GM23338 (cell line): ENCODE measurements around the gene MXRA7. TPM values are rescaled to one million over a fixed set of nuclear protein-coding genes. Genes with fewer than 3 reads are reported as not detected.

Experiments
- ATAC-seq: fragments of 200-7000 bp; cut with Tn5 transposase; 3 replicates; pipeline ENCODE4 v1.9.1; 2020
- DNase-seq: peaks from one replicate; pipeline ENCODE4 v3.0.0-alpha.2; 2015; ENCODE audit warnings: low spot score
- H2AFZ ChIP-seq: fragments of 200-600 bp; sonication (generic); 2 replicates; pipeline ENCODE4 v1.8.0; 2016; ENCODE audit warnings: antibody characterized with exemption, mild to moderate bottlenecking, moderate library complexity
- H3F3A ChIP-seq: fragments of 200-600 bp; sonication (generic); replicated peaks from 2 replicates; pipeline ENCODE4 v1.8.0; 2017; ENCODE audit warnings: antibody characterized with exemption, mixed run types, low read depth
- H3K27ac ChIP-seq: fragments of 200-600 bp; sonication (generic); 2 replicates; pipeline ENCODE4 v1.6.1; 2016; ENCODE audit warnings: low read depth
- H3K27me3 ChIP-seq: fragments of 200-600 bp; sonication (generic); 2 replicates; pipeline ENCODE4 v1.8.0; 2016; ENCODE audit warnings: mild to moderate bottlenecking, mixed run types, moderate library complexity; ENCODE audit not compliant: insufficient read depth
- H3K36me3 ChIP-seq: fragments of 200-600 bp; sonication (generic); 2 replicates; pipeline ENCODE4 v1.8.0; 2016; ENCODE audit warnings: mild to moderate bottlenecking; ENCODE audit not compliant: insufficient read depth
- H3K4me1 ChIP-seq: fragments of 200-600 bp; sonication (generic); 2 replicates; pipeline ENCODE4 v1.8.0; 2016; ENCODE audit warnings: mild to moderate bottlenecking, moderate library complexity; ENCODE audit not compliant: insufficient read depth
- H3K4me2 ChIP-seq: fragments of 200-600 bp; sonication (generic); 2 replicates; pipeline ENCODE4 v1.7.1; 2017; ENCODE audit warnings: mixed run types
- H3K4me3 ChIP-seq: fragments of 200-600 bp; sonication (generic); 2 replicates; pipeline ENCODE4 v1.6.1; 2016; ENCODE audit warnings: mixed run types
- H3K79me2 ChIP-seq: fragments of 200-600 bp; sonication (generic); replicated peaks from 2 replicates; pipeline ENCODE4 v1.8.0; 2017; ENCODE audit warnings: mild to moderate bottlenecking; ENCODE audit not compliant: insufficient read depth
- H3K9me2 ChIP-seq: fragments of 200-600 bp; sonication (generic); 2 replicates; pipeline ENCODE4 v1.8.0; 2017; ENCODE audit not compliant: insufficient read depth
- H4K20me1 ChIP-seq: fragments of 200-600 bp; sonication (generic); replicated peaks from 2 replicates; pipeline ENCODE4 v1.8.0; 2017; ENCODE audit warnings: mild to moderate bottlenecking; ENCODE audit not compliant: insufficient read depth
- H3K27ac Mint-ChIP-seq: 2 replicates; pipeline ENCODE4 v1.8.0; 2020; ENCODE audit warnings: inconsistent platforms, mild to moderate bottlenecking, moderate library complexity, mixed read lengths
- H3K27me3 Mint-ChIP-seq: 3 replicates; pipeline ENCODE4 v1.8.0; 2022; ENCODE audit warnings: low read depth, mild to moderate bottlenecking, moderate library complexity, mixed read lengths, inconsistent platforms; ENCODE audit not compliant: insufficient read depth, poor library complexity
- H3K36me3 Mint-ChIP-seq: 3 replicates; pipeline ENCODE4 v1.8.0; 2021; ENCODE audit warnings: low read depth, mild to moderate bottlenecking, inconsistent platforms, moderate library complexity, mixed read lengths
- H3K4me1 Mint-ChIP-seq: 3 replicates; pipeline ENCODE4 v1.8.0; 2020; ENCODE audit warnings: mild to moderate bottlenecking, inconsistent platforms, mixed read lengths
- H3K4me3 Mint-ChIP-seq: 3 replicates; pipeline ENCODE4 v1.8.0; 2021; ENCODE audit warnings: moderate library complexity, mild to moderate bottlenecking, inconsistent platforms, mixed read lengths
- H3K9me3 Mint-ChIP-seq: 3 replicates; pipeline ENCODE4 v1.8.0; 2020; ENCODE audit warnings: moderate library complexity, mild to moderate bottlenecking, inconsistent platforms, mixed read lengths
- CREB1 ChIP-seq: fragments of 250-450 bp; sonication (Bioruptor Pico); IDR thresholded peaks from 2 replicates; pipeline ENCODE4 v1.5.0; 2020; ENCODE audit warnings: low read depth, mild to moderate bottlenecking, moderate library complexity
- CTCF ChIP-seq, 2 experiments: fragments of 200-600 bp in 1 of 2; sonication (generic) in 1 of 2; conservative IDR thresholded peaks; 2 replicates each; pipeline versions ENCODE4 v1.5.1 to v1.6.1; 2016 to 2017; ENCODE audit warnings: antibody characterized with exemption in 2 of 2, low read depth in 2 of 2, mild to moderate bottlenecking in 2 of 2, moderate library complexity in 1 of 2
- EZH2 ChIP-seq: fragments of 200-600 bp; sonication (generic); IDR thresholded peaks from one replicate; pipeline ENCODE4 v1.8.0; 2017; ENCODE audit warnings: antibody characterized with exemption, mild to moderate bottlenecking, low read depth; ENCODE audit not compliant: unreplicated experiment
- EZH2phosphoT487 ChIP-seq: fragments of 200-600 bp; sonication (generic); IDR thresholded peaks from one replicate; pipeline ENCODE4 v1.8.1; 2018; ENCODE audit warnings: antibody characterized with exemption; ENCODE audit not compliant: unreplicated experiment
- JUNB ChIP-seq: IDR thresholded peaks from one replicate; pipeline ENCODE4 v1.6.1; 2016; ENCODE audit warnings: antibody characterized with exemption; ENCODE audit not compliant: unreplicated experiment
- NANOG ChIP-seq: IDR thresholded peaks from 2 replicates; pipeline ENCODE4 v1.6.1; 2016; ENCODE audit warnings: antibody characterized with exemption, borderline replicate concordance
- POLR2AphosphoS5 ChIP-seq: IDR thresholded peaks from 2 replicates; pipeline ENCODE4 v1.6.1; 2016; ENCODE audit warnings: antibody characterized with exemption, low read depth
- REST ChIP-seq: IDR thresholded peaks from one replicate; pipeline ENCODE4 v1.6.1; 2018; ENCODE audit warnings: antibody characterized with exemption; ENCODE audit not compliant: unreplicated experiment
- STAT1 ChIP-seq: IDR thresholded peaks from one replicate; pipeline ENCODE4 v1.6.1; 2016; ENCODE audit warnings: antibody characterized with exemption; ENCODE audit not compliant: unreplicated experiment
- ZNF114 ChIP-seq: fragments of 250-450 bp; sonication (Bioruptor Pico); IDR thresholded peaks from 2 replicates; pipeline ENCODE4 v1.5.0; 2020; ENCODE audit warnings: mild to moderate bottlenecking, moderate library complexity
- ZNF331 ChIP-seq: fragments of 250-450 bp; sonication (Bioruptor Pico); IDR thresholded peaks from 2 replicates; pipeline ENCODE4 v1.5.0; 2020; ENCODE audit warnings: low read depth, mild to moderate bottlenecking, moderate library complexity
- polyA plus RNA-seq: library from polyadenylated mRNA; unstranded; fragments of >200 nt; fragmentation: Nextera tagmentation; extraction: Ambion mirVana; gene quantifications from 2 replicates; pipeline ENCODE4 v1.2.1, GENCODE V29; 2016
- total RNA-seq: library from RNA; depleted of rRNA; stranded (reverse); fragments of >200 nt; shearing (Covaris generic); gene quantifications from 2 replicates; pipeline ENCODE4 v1.2.3, GENCODE V29; 2014
- TF ChIP-seq, protein P1 (sequence below): fragments of 250-450 bp; sonication (Bioruptor Pico); IDR thresholded peaks from 2 replicates; pipeline ENCODE4 v1.5.0; 2020; ENCODE audit warnings: mild to moderate bottlenecking, moderate library complexity
- TF ChIP-seq, protein P2 (sequence below): IDR thresholded peaks from 2 replicates; pipeline ENCODE4 v1.6.1; 2016; ENCODE audit warnings: antibody characterized with exemption

Gene MXRA7
- total and polyA plus RNA-seq, 2 experiments from 2014 or later = 12.1 to 46.6 TPM

DNA sequence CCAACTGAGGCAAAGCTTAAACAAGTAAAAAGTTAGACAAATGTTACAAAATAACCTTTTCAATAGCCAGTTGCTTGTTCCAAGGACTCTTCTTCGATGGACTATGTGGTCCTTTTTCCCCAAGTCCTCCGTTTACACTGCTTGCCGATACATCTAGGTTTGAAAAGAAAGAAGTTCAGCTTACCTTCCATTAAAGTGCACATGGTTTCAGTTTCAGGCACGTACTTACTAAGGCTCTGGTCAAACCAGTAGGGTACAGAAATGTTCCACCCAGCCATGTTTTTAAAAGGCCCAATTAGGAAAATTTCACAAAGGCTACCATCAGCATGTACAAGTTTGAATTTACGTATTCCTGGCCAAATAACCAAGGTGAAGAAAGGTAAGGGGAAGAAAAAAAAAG lies 24.2 kb upstream of the MXRA7 start:
- Mint-ChIP-seq H3K9me3 (peaks cover 9% of the 10 kb centered on the region; the same call in 2 of the 3 replicates), H3K27ac (peak overlapping the region; percentile 99), H3K27me3 (peaks cover 25% of the 10 kb centered on the region), H3K4me1 (peaks cover 26% of the 10 kb centered on the region), H3K4me3 (peak overlapping the region; percentile 99), H3K36me3 (peaks cover 65% of the 10 kb centered on the region)
- Histone ChIP-seq H3F3A (peaks cover 48% of the 10 kb centered on the region), H3K27ac (peak overlapping the region; percentile 10), H3K4me3 (peak overlapping the region; percentile 97), H3K4me1 (peaks cover 12% of the 10 kb centered on the region; the same call in 1 of the 2 replicates), H3K27me3 (no peaks in the 10 kb centered on the region), H3K36me3 (peaks cover 37% of the 10 kb centered on the region), H3K9me2 (no peaks in the 10 kb centered on the region), H3K4me2 (peak overlapping the region; percentile 99), H3K79me2 (peaks cover 62% of the 10 kb centered on the region), H2AFZ (no peak overlapping the region), H4K20me1 (peaks cover 38% of the 10 kb centered on the region)
- TF ChIP-seq CREB1 (CRISPR knock-in tag) (no peak), JUNB (no peak), EZH2phosphoT487 (no peak), POLR2AphosphoS5 (no peak), STAT1 (no peak), ZNF331 (CRISPR knock-in tag) (no peak), REST (no peak), NANOG (no peak), CTCF (conservative IDR thresholded peaks at IDR 0.05; ENCODE audit: low read depth in 2 of 2) (no peak), ZNF114 (no peak), EZH2 (no peak)
- TF ChIP-seq, protein P1, sequence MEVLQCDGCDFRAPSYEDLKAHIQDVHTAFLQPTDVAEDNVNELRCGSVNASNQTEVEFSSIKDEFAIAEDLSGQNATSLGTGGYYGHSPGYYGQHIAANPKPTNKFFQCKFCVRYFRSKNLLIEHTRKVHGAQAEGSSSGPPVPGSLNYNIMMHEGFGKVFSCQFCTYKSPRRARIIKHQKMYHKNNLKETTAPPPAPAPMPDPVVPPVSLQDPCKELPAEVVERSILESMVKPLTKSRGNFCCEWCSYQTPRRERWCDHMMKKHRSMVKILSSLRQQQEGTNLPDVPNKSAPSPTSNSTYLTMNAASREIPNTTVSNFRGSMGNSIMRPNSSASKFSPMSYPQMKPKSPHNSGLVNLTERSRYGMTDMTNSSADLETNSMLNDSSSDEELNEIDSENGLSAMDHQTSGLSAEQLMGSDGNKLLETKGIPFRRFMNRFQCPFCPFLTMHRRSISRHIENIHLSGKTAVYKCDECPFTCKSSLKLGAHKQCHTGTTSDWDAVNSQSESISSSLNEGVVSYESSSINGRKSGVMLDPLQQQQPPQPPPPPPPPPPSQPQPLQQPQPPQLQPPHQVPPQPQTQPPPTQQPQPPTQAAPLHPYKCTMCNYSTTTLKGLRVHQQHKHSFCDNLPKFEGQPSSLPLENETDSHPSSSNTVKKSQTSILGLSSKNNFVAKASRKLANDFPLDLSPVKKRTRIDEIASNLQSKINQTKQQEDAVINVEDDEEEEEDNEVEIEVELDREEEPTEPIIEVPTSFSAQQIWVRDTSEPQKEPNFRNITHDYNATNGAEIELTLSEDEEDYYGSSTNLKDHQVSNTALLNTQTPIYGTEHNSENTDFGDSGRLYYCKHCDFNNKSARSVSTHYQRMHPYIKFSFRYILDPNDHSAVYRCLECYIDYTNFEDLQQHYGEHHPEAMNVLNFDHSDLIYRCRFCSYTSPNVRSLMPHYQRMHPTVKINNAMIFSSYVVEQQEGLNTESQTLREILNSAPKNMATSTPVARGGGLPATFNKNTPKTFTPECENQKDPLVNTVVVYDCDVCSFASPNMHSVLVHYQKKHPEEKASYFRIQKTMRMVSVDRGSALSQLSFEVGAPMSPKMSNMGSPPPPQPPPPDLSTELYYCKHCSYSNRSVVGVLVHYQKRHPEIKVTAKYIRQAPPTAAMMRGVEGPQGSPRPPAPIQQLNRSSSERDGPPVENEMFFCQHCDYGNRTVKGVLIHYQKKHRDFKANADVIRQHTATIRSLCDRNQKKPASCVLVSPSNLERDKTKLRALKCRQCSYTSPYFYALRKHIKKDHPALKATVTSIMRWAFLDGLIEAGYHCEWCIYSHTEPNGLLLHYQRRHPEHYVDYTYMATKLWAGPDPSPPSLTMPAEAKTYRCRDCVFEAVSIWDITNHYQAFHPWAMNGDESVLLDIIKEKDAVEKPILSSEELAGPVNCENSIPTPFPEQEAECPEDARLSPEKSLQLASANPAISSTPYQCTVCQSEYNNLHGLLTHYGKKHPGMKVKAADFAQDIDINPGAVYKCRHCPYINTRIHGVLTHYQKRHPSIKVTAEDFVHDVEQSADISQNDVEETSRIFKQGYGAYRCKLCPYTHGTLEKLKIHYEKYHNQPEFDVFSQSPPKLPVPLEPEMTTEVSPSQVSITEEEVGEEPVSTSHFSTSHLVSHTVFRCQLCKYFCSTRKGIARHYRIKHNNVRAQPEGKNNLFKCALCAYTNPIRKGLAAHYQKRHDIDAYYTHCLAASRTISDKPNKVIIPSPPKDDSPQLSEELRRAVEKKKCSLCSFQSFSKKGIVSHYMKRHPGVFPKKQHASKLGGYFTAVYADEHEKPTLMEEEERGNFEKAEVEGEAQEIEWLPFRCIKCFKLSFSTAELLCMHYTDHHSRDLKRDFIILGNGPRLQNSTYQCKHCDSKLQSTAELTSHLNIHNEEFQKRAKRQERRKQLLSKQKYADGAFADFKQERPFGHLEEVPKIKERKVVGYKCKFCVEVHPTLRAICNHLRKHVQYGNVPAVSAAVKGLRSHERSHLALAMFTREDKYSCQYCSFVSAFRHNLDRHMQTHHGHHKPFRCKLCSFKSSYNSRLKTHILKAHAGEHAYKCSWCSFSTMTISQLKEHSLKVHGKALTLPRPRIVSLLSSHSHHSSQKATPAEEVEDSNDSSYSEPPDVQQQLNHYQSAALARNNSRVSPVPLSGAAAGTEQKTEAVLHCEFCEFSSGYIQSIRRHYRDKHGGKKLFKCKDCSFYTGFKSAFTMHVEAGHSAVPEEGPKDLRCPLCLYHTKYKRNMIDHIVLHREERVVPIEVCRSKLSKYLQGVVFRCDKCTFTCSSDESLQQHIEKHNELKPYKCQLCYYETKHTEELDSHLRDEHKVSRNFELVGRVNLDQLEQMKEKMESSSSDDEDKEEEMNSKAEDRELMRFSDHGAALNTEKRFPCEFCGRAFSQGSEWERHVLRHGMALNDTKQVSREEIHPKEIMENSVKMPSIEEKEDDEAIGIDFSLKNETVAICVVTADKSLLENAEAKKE (CRISPR knock-in tag) = no peak
- TF ChIP-seq, protein P2, sequence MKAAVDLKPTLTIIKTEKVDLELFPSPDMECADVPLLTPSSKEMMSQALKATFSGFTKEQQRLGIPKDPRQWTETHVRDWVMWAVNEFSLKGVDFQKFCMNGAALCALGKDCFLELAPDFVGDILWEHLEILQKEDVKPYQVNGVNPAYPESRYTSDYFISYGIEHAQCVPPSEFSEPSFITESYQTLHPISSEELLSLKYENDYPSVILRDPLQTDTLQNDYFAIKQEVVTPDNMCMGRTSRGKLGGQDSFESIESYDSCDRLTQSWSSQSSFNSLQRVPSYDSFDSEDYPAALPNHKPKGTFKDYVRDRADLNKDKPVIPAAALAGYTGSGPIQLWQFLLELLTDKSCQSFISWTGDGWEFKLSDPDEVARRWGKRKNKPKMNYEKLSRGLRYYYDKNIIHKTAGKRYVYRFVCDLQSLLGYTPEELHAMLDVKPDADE = no peak
- DNase-seq = no peak
- no peak for ATAC-seq
